ENCODE data around the gene CLTA. TPM values are rescaled to one million over a fixed set of nuclear protein-coding genes. Genes with fewer than 3 reads are reported as not detected.

CLTA gene
- total RNA-seq, 1 donor, result 239 TPM

- TF ChIP-seq CTCF (IDR thresholded peaks at IDR 0.05; ENCODE audit: insufficient read depth, low read length), result peak; percentile 10
- DNase-seq (ENCODE audit: low read depth), result no peak
- H3K4me3 ChIP-seq (ENCODE audit: low read depth, low read length), result no peak overlapping the region
Measured at GRCh38 chr9:36204906-36205547, 14.3 kb downstream of the CLTA start.

- DNase-seq (ENCODE audit: low read depth), result no peak
- H3K4me3 ChIP-seq (ENCODE audit: low read depth, low read length), result no peak overlapping the region
- TF ChIP-seq CTCF (IDR thresholded peaks at IDR 0.05; ENCODE audit: insufficient read depth, low read length), result no peak
Measured at GRCh38 chr9:36207016-36207415, 16.3 kb downstream of the CLTA start.

- TF ChIP-seq CTCF (IDR thresholded peaks at IDR 0.05; ENCODE audit: insufficient read depth, low read length), result no peak
- DNase-seq (ENCODE audit: low read depth), result peak; percentile 44
- no peak overlapping the region for H3K4me3 ChIP-seq (ENCODE audit: low read depth, low read length)
Measured at GRCh38 chr9:36207546-36208012, 16.9 kb downstream of the CLTA start.

DNA sequence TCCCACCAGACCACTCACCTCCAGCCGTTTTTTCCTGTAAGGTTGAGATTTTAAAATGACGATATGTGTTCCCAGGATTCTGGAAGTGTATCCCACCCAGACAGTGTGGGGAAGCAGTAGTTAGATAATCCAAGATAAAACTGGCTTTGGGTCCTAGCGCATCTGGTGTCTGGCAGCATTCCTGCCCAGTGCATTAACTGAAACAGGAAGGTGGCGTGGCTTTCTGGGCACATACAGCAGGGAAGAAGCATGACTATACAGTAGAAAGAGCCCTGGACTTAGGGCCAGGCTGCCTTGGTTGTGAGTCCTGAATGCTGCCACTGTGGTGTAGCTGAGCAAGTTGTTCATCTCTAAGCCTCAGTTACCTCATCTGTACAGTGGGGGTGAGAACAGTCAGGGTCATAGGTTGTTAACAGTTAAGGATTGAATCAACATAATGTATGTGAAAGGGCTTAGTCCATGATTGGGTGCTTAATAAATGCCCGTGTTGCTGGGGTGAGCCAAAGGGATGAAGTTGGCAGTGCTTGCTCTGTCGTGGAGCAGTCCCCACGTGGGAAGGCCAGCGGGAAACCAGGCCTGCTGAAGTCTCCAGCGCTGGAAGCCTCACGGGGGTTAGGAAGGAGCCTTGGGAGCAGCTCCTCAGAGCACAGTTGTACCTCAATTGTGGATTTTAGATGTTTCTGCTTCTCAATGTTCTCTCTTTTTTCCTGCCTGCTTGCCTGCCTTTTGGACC, 18.0 kb downstream of the CLTA start:
- DNase-seq (ENCODE audit: low read depth), result peak; percentile 57
- no peak for TF ChIP-seq CTCF (IDR thresholded peaks at IDR 0.05; ENCODE audit: insufficient read depth, low read length)
- H3K4me3 ChIP-seq (ENCODE audit: low read depth, low read length), result no peak overlapping the region

GRCh38 chr9:36210722-36211121, 20.0 kb downstream of the CLTA start:
- H3K4me3 ChIP-seq (ENCODE audit: low read depth, low read length), result no peak overlapping the region
- no peak for TF ChIP-seq CTCF (IDR thresholded peaks at IDR 0.05; ENCODE audit: insufficient read depth, low read length)
- DNase-seq (ENCODE audit: low read depth), result no peak

- no peak overlapping the region for H3K4me3 ChIP-seq (ENCODE audit: low read depth, low read length)
- TF ChIP-seq CTCF (IDR thresholded peaks at IDR 0.05; ENCODE audit: insufficient read depth, low read length), result no peak
- DNase-seq (ENCODE audit: low read depth), result no peak
Measured at GRCh38 chr9:36211510-36211909, 20.8 kb downstream of the CLTA start.

All from fibroblast of the aortic adventitia (primary cell).